GM12865 (cell line): Measurements from ENCODE around the gene CBX8.
A peak's percentile ranks its signal among the peaks of the same experiment; 100 is the strongest.

Source experiments
- DNase-seq: peaks from one replicate; pipeline ENCODE4 v3.0.0; 2010; ENCODE audit warnings: low read depth
- H3K4me3 ChIP-seq: 2 replicates; pipeline ENCODE4 v1.5.1; 2011; ENCODE audit warnings: mild to moderate bottlenecking, low read depth, low read length, control low read depth
- CTCF ChIP-seq: IDR thresholded peaks from 2 replicates; pipeline ENCODE4 v1.5.1; 2011; ENCODE audit warnings: low read length, control low read depth, low read depth, inconsistent platforms; ENCODE audit not compliant: insufficient read depth; ENCODE audit errors: missing control alignments

CBX8 gene

GRCh38 chr17:79811868-79812352 is 15.0 kb upstream of the CBX8 start:
- DNase-seq: no peak
- no peak overlapping the region for H3K4me3 ChIP-seq
- no peak for TF ChIP-seq CTCF

GRCh38 chr17:79811011-79811867 is 14.4 kb upstream of the CBX8 start:
- peak; percentile 62 for DNase-seq
- TF ChIP-seq CTCF: peak; percentile 64
- no peak overlapping the region for H3K4me3 ChIP-seq

DNA sequence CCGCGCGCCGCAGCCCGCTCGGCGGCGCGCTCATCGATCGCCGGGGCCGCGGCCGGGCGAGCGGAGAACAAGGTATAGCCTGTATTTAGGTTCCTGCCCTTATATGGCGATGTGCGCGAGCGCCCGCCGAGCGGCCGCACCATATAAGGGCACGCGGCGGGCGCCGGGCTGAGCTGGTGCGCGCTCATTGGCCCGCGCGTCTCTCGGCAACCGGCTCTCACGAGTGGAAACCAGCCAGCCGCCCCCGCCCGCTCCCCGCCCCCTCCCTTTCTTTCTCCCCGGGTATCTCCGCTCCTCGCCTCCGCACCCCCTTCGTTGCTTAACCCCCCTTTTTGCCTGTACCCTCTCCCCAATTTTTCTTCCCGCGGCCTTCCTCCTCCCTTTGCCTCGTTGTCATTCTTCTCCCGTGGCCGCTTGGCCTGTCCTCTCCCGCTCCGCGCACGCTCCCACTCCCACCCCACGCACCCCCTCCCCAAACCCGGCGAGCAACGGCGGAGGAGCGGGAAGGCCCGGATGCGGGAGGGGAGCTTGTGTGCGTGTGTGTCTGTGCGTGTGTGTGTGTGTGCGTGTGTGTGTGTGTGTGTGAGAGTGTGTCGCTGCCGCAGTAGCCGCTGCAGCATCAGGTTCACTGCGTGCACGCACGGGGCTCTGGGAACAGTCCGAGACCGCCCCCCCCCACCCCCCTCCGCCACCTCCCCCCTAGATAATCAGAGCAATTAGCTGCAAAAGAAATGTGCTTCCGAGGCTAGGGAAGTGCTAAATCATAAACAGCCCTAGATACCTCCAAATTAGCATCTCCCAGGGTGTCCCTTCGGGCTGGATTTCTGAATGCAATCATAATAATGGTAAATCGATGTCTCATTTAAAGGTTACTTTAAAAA is 13.5 kb upstream of the CBX8 start:
- peak overlapping the region; percentile 44 for H3K4me3 ChIP-seq
- TF ChIP-seq CTCF: no peak
- DNase-seq: peak; percentile 92

DNA sequence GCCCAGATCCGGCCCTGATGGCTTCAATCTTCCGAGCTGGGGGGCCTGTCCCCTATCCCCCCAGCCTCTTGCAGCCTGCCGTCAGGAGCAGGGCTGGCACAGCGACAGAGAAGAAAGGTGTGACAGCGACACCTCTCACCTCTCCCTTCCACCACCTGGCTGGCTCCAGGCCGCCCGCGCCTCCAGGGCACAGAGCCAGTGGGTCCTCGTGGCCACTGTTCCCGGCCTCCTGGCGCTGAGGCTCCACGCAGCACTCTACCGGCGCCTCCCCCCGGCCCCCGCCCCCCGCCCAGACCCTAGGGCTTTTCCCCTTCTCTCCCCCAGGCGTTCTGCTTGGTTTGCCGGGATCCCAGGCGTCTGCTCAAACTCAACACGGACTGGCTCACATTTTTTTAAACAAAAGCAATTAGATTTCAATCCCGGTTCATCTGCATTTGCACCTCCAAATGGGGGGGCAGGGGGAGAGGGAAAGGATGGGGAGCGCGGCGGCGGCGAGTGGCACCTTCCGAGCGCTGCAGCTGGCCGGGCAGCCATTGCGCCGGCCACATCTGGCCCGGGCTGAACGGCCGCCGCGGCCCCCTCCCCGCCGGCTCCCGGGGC is 12.8 kb upstream of the CBX8 start:
- no peak for DNase-seq
- H3K4me3 ChIP-seq: no peak overlapping the region
- no peak for TF ChIP-seq CTCF

GRCh38 chr17:79808763-79809529 is 12.1 kb upstream of the CBX8 start:
- peak; percentile 40 for TF ChIP-seq CTCF
- H3K4me3 ChIP-seq: no peak overlapping the region
- DNase-seq: peak; percentile 61
